Stimulated activated CD4-positive, alpha-beta T cell treated with anti-CD3 and anti-CD28 coated beads, Interleukin-4, amount 100 ng/mL, for 24 hours (primary cell): ENCODE data around the gene ARMC9.
"Not testable (repeated sequence)": the region's sequence is repeated elsewhere in the genome, so short reads cannot be mapped to it uniquely, and the experiment has no call there.

Experiments
- DNase-seq: peaks from one replicate; pipeline ENCODE4 v3.0.0-alpha.2; 2020

The ARMC9 gene

GRCh38 chr2:231198291-231199173 is at the start of gene ARMC9:
Gene ARMC9 (plus strand): TSS chr2:231198631. CDS start chr2:231206239, 7,608 bp downstream.
- peak; percentile 75 for DNase-seq

GRCh38 chr2:231152800-231153557 is 45.5 kb upstream of the ARMC9 start:
- DNase-seq = no peak

GRCh38 chr2:231159306-231159705 is 39.1 kb upstream of the ARMC9 start:
- DNase-seq = no peak

- DNase-seq = no peak
Measured at GRCh38 chr2:231160701-231161100, 37.7 kb upstream of the ARMC9 start.

GRCh38 chr2:231161252-231161839 is 37.1 kb upstream of the ARMC9 start:
- no peak for DNase-seq

- DNase-seq = no peak
Measured at GRCh38 chr2:231161877-231162329, 36.5 kb upstream of the ARMC9 start.

GRCh38 chr2:231163011-231163410 is 35.4 kb upstream of the ARMC9 start:
- DNase-seq = no peak

GRCh38 chr2:231163414-231164095 is 34.9 kb upstream of the ARMC9 start:
- no peak for DNase-seq

GRCh38 chr2:231167745-231168459 is 30.5 kb upstream of the ARMC9 start:
- no peak for DNase-seq

- no peak for DNase-seq
Measured at GRCh38 chr2:231168460-231169139, 29.8 kb upstream of the ARMC9 start.

- no peak for DNase-seq
Measured at GRCh38 chr2:231169488-231169887, 28.9 kb upstream of the ARMC9 start.

GRCh38 chr2:231170055-231170454 is 28.4 kb upstream of the ARMC9 start:
- no peak for DNase-seq

GRCh38 chr2:231172025-231172424 is 26.4 kb upstream of the ARMC9 start:
- DNase-seq = no peak

- DNase-seq = no peak
Measured at GRCh38 chr2:231174211-231174651, 24.2 kb upstream of the ARMC9 start.

- no peak for DNase-seq
Measured at GRCh38 chr2:231176066-231176465, 22.4 kb upstream of the ARMC9 start.

GRCh38 chr2:231177156-231178025 is 21.0 kb upstream of the ARMC9 start:
- DNase-seq = no peak

GRCh38 chr2:231178805-231179204 is 19.6 kb upstream of the ARMC9 start:
- not testable (repeated sequence) for DNase-seq

GRCh38 chr2:231181860-231182512 is 16.4 kb upstream of the ARMC9 start:
- no peak for DNase-seq

- DNase-seq = no peak
Measured at GRCh38 chr2:231182513-231182899, 15.9 kb upstream of the ARMC9 start.

- DNase-seq = no peak
Measured at GRCh38 chr2:231183851-231184250, 14.6 kb upstream of the ARMC9 start.
